Cardiac muscle cell (in vitro differentiated cells and primary cell): ENCODE results near the gene EPB41L1. TPM values are rescaled to one million over a fixed set of nuclear protein-coding genes. Genes with fewer than 3 reads are reported as not detected.

Experiments
- DNase-seq, 2 donors: peaks; one replicate each; pipeline versions ENCODE4 v3.0.0 to v3.0.0-alpha.2; 2010 to 2017; ENCODE audit warnings: low read depth in 1 of 2, low spot score in 1 of 2
- H3K27ac ChIP-seq: fragments of 200-600 bp; sonication (generic); 2 replicates; pipeline ENCODE4 v1.5.1; 2016
- H3K27me3 ChIP-seq: fragments of 200-600 bp; sonication (generic); 2 replicates; pipeline ENCODE4 v1.6.0; 2016; ENCODE audit warnings: control low read depth
- H3K36me3 ChIP-seq: fragments of 200-600 bp; sonication (generic); 2 replicates; pipeline ENCODE4 v1.5.1; 2016; ENCODE audit warnings: control low read depth
- H3K4me1 ChIP-seq: fragments of 200-600 bp; sonication (generic); 2 replicates; pipeline ENCODE4 v1.8.1; 2017; ENCODE audit warnings: low read depth, mild to moderate bottlenecking, mixed run types
- H3K4me3 ChIP-seq: fragments of 200-600 bp; sonication (generic); 2 replicates; pipeline ENCODE4 v1.5.1; 2016; ENCODE audit warnings: mild to moderate bottlenecking
- H3K9me3 ChIP-seq: fragments of 200-600 bp; sonication (generic); 2 replicates; pipeline ENCODE4 v1.5.1; 2017; ENCODE audit warnings: low read depth, mild to moderate bottlenecking, control low read depth
- CTCF ChIP-seq: IDR thresholded peaks from 2 replicates; pipeline ENCODE4 v1.5.1; 2012; ENCODE audit warnings: low read depth, mild to moderate bottlenecking, low read length
- polyA plus RNA-seq: library from polyadenylated mRNA; unstranded; fragments of >200 nt; fragmentation: Nextera tagmentation; extraction: Ambion mirVana; gene quantifications from 2 replicates; pipeline ENCODE4 v1.2.1, GENCODE V29; 2016
- total RNA-seq: library from RNA; depleted of rRNA; stranded (reverse); fragments of >200 nt; gene quantifications from 2 replicates; pipeline ENCODE4 v1.2.3, GENCODE V29; 2016

EPB41L1 gene
- total and polyA plus RNA-seq, 2 experiments from 2014 or later, result 34.3 to 83.5 TPM

GRCh38 chr20:36109251-36109947 is 45.1 kb upstream of the EPB41L1 start:
- H3K27ac ChIP-seq, result no peak overlapping the region
- no peaks in the 10 kb centered on the region for H3K36me3 ChIP-seq
- H3K4me3 ChIP-seq, result no peak overlapping the region
- H3K27me3 ChIP-seq, result no peaks in the 10 kb centered on the region
- no peaks in the 10 kb centered on the region for H3K9me3 ChIP-seq
- no peak for TF ChIP-seq CTCF
- no peaks in the 10 kb centered on the region for H3K4me1 ChIP-seq
- DNase-seq, result no peak

GRCh38 chr20:36110994-36111393 is 43.5 kb upstream of the EPB41L1 start:
- Histone ChIP-seq H3K27me3 (no peaks in the 10 kb centered on the region), H3K27ac (no peak overlapping the region), H3K9me3 (no peaks in the 10 kb centered on the region), H3K4me3 (no peak overlapping the region), H3K4me1 (no peaks in the 10 kb centered on the region), H3K36me3 (no peaks in the 10 kb centered on the region)
- DNase-seq, result no peak
- no peak for TF ChIP-seq CTCF

- Histone ChIP-seq H3K27ac (no peak overlapping the region), H3K9me3 (no peaks in the 10 kb centered on the region), H3K27me3 (no peaks in the 10 kb centered on the region), H3K36me3 (no peaks in the 10 kb centered on the region), H3K4me1 (no peaks in the 10 kb centered on the region), H3K4me3 (no peak overlapping the region)
- TF ChIP-seq CTCF, result no peak
- no peak for DNase-seq
Observed at GRCh38 chr20:36112112-36112511, 42.4 kb upstream of the EPB41L1 start.

GRCh38 chr20:36113036-36113435 is 41.5 kb upstream of the EPB41L1 start:
- no peak overlapping the region for H3K4me3 ChIP-seq
- H3K4me1 ChIP-seq, result no peaks in the 10 kb centered on the region
- H3K27ac ChIP-seq, result no peak overlapping the region
- H3K9me3 ChIP-seq, result no peaks in the 10 kb centered on the region
- no peak for TF ChIP-seq CTCF
- no peak for DNase-seq
- H3K36me3 ChIP-seq, result no peaks in the 10 kb centered on the region
- no peaks in the 10 kb centered on the region for H3K27me3 ChIP-seq

- H3K27ac ChIP-seq, result no peak overlapping the region
- H3K27me3 ChIP-seq, result no peaks in the 10 kb centered on the region
- H3K36me3 ChIP-seq, result no peaks in the 10 kb centered on the region
- H3K9me3 ChIP-seq, result no peaks in the 10 kb centered on the region
- TF ChIP-seq CTCF, result no peak
- no peaks in the 10 kb centered on the region for H3K4me1 ChIP-seq
- DNase-seq, result peak in 1 of 2 donors; percentile 17
- no peak overlapping the region for H3K4me3 ChIP-seq
Observed at GRCh38 chr20:36113566-36114250, 40.8 kb upstream of the EPB41L1 start.
